IPS-NIHi7 (cell line): ENCODE results near the gene PAXX.

Source experiments
- DNase-seq: peaks from one replicate; pipeline ENCODE4 v3.0.0; 2012; ENCODE audit warnings: mixed read lengths; ENCODE audit errors: extremely low spot score

PAXX gene

DNA sequence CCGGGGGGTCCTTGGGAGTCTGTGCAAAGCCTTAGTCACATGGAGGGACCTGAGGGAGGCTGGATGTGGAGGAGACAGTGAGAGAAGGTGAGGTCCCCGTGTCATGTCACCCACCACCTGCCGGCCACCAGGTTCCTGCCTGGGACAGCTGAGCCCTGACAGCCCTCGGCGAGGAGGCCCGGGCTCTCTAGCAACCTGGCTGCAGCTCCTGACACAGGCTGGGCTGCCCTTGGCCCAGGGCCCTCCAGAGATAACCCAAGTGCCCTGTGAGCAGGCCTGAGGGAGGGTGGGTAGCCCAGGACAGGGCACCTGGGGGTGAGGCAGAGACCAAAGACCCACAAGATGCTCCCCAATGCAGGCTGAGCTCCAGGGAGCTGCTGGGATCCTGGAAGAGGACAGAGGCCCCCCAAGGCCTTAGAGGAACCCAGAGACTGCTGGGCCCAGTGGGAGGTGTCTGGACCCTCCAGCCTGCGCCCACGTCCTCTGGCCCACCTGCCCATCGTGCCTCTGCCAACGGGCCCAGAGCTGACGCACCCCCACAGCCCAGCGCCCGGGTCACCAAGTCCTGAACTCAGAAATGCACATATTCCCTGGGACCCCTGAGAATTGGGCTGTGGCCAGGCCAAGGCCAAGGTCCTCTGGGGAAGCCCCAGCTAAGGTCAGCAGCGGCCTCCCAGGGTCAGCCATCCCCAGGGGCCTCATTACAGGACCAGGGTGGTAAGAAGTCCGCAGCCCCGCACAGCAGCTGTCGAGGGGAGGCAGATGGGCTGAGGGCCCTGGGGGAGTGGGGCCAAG, 23.7 kb upstream of the PAXX start:
- DNase-seq, result no peak

DNA sequence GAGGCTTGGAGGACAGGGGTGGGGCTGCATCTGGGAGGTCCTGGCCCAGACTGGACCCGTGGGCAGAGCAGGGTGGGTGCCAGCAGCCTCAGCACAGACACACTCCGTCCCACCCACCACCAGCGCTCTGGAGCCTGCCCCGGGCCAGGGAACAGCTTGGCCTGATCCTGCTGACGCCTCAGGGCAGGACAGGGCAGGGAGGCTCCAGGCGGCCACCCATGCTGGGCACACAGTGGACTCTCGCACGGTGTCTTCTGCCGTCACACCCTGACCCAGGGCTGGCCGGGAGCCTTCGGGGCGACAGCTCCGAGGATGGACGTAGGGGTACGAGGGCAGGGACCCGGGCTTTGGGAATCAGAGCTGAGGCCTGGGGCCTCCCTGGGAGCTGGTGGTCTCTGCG, 23.1 kb upstream of the PAXX start:
- no peak for DNase-seq

DNA sequence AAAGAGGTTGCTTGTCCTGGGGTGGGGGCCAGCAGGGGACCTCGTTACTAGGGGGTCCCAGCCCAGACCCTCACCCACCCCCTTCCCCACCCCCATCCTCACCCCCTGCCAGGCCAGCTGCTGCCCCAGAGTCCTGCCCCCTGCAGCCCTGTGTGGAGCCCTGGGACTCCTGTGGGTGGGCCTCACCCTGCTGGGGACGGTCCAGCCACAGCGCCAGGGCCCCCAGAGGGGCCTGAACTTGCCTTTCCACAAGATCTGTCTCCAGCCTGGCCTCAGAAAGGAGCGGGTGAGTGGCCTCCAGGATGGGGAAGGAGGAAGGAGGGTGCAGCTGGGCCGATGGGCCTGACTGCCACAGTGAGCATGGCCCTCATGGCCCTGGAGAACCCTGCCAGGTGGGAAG, 22.4 kb upstream of the PAXX start:
- no peak for DNase-seq

DNA sequence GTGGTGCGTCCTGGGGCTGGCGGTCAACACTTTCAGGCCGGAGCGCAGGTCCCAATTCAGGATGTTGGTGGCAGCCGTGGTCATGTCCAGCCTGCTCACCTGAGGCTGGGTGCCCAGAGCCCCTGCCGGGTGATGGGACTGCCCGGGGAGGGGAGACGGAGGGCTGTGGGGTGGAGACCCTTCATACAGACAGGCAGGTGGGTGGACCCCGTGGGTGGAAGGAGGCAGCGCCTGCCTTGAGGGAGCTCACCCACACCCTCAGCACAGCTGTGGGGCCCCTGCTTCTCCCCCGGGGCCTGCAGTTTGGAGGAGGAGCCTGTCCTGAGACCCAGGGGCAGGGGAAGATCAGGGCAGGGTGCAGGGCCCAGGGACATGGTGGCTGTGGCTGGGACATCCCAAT, 21.9 kb upstream of the PAXX start:
- no peak for DNase-seq

DNA sequence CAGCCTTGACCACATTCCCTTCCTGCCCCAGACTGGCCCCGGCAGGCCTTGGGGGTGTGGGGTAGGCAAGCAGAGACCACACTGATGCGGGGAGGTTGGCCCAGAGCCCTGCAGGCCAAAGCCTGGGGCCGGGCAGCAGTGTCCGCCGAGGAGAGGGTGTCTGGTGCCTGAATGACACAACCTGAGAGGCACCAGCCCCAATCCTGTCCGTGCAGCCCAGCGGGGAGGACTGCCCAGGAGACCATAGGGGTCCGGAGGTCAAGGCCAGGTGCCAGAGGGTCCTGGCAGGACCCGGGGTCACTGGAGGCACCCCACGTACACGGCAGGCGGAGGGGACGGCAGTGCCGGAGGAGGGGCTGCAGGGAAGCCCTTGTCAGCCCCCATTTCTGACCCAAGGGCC, 20.5 kb upstream of the PAXX start:
- DNase-seq, result no peak

DNA sequence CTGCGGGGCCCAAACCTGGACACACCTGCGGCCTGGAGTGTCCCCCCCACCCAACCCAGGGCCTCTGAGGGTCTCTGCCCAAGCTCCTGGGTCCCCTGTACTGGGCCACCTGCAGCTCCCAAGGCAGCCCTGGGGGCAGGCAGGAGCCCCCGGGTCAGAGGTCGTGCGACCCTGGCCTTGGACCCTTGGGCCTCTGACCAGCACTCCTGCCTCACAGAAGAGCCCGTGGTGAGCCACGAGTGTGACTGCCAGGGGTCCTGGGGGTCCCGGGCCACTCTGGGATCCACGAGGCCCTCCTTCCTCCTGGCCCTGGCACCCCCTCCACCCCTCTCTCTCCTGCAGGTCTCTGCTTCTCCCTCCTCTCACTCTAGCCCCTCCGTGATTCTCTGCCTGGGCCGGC, 19.9 kb upstream of the PAXX start:
- no peak for DNase-seq

DNA sequence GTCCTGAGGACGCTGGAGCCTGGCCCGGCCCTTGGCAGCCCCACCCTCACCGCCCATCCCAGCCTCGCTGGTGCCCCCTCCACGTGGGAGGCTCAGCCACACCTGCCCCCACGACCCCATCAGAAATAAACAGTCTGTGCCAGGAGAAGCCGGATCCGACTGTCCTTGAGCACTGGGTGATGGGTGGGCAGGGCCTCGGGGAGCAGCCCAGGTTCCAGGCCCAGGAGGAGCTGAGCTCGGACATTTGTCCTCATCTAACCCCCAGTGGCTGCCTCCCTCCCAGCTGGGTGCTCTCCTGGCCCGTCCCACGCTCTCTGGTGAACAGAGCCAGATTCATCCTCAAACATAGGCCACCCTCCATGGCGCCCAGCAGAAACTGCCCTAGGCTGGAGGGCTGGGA, 19.5 kb upstream of the PAXX start:
- no peak for DNase-seq

DNA sequence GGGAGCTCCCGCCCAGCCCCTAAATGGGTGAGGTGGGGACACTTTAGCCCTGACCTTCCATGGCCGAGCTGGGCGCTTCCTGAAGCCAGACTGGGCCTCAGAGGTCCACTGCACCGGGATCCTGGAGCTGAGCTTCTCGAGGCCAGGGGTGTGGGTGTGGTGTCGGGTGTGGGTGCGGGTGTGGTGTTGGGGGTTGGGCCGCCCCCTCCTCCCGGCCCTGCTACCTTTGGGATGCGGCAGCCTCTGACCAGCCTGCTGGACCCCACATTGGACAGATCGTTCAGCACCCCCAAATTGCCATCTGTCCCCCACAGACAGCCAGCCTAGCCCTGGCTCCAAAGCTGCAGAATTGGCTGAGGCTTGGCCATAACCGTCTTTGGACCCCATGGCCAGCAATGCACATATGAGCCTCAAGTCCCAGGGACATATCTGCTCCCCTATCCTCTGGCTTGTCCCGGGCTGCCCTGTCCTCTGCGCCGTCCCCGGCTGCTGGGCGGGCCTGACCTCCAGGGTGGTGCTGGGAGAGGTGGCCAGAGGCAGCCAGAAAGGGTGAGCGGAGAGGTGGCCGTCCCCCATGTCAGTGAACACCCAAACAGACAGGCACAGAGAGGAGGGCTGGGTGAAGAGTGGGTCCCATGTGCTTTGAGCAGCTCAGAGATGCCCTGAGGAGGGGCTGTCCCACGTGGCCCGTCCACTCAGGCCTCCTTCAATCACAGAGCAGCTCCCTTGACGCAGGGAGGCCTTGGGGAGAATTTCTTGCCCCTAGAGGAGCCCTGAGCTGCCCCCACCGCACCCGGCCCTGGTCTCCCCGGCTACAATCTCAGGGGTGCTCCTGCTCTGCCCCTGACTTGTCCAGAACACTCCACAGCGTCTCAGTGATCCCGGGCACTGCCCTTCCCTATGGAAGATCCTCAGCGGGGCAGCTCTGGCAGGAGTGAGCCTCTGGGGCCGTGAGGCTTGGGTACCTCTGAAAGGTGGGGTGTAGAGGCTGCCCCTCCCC, 18.3 kb upstream of the PAXX start:
- no peak for DNase-seq

DNA sequence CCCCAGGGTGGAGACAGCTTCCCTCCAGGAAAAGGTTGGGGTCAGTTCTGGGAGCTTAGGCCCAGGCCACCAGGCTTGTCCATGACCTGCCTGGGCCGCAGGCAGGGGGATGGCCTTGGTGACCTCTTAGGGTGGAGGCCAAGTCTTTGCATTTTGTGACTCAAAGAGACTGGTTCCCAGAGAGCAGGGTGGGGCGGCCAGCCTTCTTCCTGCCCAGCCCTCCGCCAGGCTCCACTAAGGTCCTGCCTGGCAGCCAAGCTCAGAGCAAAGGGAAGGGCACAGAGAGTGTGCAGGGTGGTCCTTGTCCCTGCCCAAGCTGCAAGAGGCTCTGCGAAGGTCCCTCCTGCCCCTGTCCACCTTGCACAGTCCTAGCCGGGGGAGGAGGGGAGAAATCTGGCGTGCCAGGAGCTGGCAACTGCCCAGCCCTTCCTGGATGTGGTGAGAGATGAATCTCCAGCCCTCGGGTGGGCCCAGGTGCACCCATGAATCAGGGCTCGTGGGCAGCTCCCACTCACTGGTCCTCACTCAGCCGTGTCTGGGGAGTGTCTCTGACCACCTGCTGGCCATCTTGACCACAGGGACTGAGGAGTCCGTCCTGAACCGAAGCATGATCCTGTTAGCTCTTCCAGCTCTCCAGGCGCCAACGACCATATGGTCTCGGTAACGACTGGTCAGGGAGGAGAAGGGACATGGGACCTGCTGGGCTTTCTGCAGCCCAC, 17.2 kb upstream of the PAXX start:
- DNase-seq, result no peak

DNA sequence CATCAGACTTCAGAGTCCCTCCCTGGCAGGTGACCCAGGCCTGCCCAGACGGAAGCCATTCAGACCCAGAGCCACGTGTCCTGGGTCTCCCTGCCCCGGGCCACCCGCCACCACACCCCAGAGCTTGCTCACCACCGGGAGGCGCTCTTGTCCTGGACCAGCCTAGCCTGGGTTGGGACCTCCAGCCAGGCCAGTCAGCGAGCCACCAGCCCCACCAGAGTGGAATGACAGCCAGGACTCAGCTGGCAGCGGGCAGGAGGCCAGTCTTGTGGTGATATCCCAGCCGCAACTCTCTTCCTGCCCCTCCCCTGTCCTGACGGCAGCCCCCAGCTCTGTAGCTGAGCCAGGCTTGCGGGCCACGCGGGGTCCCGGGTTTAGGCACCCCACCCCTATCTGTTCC, 16.6 kb upstream of the PAXX start:
- peak; percentile 79 for DNase-seq

DNA sequence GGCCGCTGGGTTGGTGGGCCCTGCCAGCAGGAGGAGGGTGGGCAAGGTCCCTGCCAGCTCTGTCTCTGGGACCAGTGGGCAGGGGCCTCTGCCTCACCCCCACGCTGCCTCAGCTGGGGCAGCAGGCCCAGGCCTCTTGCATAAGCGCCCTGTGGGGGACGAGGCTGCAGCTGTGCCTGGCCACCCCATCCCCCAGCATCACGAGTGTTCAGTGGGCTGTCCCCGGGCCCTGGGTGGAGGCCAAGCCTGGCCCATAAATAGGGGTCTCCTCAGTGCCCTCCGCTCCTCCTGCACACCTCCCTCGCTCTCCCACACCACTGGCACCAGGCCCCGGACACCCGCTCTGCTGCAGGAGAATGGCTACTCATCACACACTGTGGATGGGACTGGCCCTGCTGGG, 15.0 kb upstream of the PAXX start, which contains the start of gene PTGDS:
PTGDS (plus strand) TSS at position 282 of the 400 bp plus-strand sequence; CDS start at position 357, 75 bp downstream.
- DNase-seq, result no peak

DNA sequence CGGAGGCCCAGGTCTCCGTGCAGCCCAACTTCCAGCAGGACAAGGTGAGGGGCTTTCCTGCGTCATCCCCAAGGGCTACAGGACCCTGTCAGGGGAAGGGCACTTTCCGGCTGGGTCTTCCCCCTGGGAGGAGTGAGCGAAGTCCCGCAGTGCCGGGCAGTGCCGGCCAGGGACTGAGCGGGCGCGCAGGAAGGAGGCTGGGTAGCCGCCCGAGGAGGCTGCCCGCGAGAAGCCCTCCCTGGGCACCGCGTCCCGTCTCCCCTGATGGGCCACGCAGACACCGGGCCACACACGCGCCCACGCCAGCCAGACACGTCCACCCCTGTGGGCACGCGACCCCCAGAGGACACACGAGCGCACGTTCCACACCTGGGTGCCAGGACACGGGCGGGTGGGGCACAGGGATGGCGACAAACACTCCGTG, 14.6 kb upstream of the PAXX start:
- DNase-seq, result peak; percentile 49

DNA sequence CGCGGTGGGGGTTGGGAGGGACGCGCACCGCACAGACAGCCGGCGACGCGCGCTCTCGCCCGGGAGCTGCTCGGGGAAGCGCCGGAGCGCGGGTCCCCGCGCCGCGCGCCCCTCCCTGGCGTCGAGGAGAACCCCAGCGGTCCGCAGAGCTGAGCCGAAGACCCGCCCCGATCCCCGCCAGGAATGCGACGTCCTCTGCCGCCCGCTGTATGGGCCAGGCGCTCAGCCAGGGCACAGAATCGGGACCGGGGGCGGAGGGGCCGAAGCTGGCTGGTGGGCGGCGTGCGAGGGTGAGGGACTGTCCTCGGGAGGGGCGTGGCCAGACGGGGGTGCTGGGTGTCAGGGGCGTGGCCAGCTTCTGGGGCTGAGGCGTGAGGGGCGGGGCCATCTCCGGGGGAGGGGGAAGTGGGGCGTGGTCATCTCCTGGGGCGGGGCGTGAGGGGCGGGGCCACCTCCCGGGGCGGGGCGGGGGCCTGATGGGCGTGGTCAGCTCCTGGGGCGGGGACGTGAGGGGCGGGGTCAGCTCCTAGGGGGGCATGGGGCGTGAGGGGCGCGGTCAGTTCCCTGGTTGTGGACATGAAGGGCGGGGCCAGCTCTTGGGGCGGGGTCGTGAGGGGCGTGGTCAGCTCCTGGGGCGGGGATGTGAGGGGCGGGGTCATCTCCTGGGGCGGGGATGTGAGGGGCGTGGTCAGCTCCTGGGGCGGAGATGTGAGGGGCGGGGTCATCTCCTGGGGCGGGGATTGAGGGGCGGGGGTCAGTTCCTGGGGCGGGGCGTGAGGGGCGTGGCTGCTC, 14.0 kb upstream of the PAXX start:
- DNase-seq, result peak; percentile 99

DNA sequence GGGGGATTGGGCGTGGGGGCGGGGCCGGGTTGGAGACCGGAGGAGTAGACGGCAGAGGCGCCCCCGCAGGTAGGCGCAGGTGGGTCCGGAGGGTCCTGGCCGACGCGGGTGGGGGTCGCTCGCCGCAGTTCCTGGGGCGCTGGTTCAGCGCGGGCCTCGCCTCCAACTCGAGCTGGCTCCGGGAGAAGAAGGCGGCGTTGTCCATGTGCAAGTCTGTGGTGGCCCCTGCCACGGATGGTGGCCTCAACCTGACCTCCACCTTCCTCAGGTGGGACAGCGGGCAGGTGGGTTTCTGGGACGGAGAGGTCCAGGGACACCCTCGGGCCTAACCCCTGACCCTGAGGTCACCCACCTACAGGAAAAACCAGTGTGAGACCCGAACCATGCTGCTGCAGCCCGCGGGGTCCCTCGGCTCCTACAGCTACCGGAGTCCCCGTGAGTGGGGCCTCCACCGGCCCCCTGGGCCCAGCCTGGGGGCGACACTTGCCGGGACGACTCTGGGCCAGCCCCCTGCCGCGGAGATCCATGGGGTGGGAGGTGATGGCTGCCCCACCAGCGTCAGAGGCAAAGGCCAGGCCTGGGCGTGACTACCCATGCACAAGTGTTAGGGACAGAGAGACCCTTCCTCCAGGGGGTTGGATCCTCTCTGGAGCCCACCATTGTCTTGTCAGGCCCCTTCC, 13.2 kb upstream of the PAXX start:
- no peak for DNase-seq

DNA sequence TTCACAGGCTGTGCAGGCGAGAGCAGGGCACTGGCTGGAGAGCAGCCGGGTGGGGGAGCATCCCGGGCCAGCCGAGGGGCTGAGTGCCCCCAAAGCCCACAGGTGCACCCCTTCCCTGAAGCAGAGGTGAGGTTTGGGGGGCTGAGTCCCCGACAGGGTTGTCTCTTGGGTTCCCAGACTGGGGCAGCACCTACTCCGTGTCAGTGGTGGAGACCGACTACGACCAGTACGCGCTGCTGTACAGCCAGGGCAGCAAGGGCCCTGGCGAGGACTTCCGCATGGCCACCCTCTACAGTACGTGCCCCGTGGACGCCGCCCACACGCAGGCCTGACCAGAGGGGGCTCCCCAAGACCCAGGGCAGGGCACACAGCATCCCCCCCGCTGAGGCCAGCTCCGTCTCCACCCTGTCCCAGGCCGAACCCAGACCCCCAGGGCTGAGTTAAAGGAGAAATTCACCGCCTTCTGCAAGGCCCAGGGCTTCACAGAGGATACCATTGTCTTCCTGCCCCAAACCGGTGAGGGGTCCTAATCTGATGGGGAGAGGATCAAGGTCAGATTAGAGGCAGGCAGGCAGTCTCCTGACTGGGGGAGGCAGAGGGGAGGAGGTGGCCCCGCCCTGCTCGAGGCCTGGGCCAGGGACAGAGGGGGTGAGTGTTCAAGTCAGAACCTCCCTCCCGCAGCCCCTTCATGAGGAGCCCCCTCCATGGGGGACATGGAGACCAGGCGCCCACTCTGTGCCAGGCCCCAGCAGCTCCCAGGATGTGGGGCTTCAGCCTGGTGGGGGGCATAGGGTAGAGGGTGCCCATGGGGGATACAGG, 12.2 kb upstream of the PAXX start:
- no peak for DNase-seq

DNA sequence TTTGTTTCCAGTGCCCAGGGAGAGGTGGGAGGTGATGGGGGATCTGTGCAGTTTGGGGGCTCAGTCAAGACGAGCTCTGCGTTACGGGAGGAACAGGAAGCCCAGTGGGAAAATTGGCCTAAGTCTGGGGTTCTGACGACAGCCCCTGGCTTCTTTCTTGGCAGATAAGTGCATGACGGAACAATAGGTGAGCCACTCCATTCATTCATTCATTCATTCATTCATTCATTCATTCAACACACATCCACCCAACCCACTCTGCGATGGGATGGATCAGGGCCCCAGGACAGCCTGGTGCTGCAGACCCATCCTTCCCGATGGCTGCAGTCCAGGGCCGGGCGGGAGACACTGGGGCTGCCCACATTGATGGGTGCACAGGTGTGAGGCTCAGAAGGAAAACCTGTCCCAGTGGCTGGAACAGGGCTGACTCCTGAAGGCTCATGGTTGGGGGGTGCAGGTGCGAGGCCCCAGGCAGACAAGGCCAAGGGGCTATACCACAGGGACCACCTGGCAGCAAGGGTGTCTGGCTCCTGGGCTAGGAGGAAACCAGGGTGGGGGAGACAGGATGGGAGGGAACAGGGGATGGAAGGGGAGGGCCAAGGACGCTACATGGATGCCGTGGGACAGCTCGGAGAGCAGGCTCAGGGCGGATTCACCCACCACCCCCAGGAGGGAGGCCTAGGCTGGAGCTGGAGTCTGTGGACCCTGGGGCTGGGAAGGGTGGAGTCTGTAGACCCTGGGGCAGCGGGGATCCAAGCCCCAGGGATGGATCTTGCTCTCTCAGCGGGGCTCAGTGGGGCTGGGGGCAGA, 11.3 kb upstream of the PAXX start:
- no peak for DNase-seq

DNA sequence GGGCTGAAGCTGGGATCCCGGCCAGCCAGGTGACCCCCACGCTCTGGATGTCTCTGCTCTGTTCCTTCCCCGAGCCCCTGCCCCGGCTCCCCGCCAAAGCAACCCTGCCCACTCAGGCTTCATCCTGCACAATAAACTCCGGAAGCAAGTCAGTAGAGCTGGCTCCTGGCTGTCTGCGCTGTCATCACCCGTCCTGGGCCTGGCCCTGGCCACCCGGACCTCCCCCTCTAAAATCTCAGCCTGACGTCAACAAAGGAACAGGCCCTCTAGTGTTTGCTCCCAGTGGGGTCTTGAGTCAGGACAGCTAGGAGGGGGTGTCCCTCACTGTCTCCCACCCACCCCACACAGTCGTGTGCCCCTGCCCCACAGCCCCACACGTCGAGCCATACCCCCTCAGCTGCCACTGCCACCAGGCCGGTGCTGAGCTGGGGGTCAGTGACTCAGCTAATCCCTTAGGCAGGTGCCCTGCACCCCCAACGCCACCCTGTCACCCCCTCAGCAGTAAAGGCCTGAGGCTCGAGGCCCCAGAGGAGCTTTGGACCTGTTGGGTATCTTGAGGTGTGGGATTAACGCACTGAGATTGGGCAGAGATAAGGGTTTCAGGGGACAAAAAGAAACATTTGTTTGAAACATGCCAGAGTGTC, 10.5 kb upstream of the PAXX start:
- DNase-seq, result no peak
